A673 (cell line): ENCODE data around the gene DPF3.

Source experiments
- CTCF ChIP-seq: fragments of 300-800, 200-600 bp; sonication (generic); conservative IDR thresholded peaks from 2 replicates; pipeline ENCODE4 v1.5.1; 2017; ENCODE audit warnings: low read depth, mild to moderate bottlenecking, antibody characterized with exemption, low read length, moderate library complexity, mixed read lengths
- EZH2 ChIP-seq: fragments of 200-600 bp; sonication (generic); IDR thresholded peaks from 2 replicates; pipeline ENCODE4 v1.6.1; 2017; ENCODE audit warnings: borderline replicate concordance, low read depth, mild to moderate bottlenecking, mixed read lengths, antibody characterized with exemption, low read length; ENCODE audit not compliant: poor library complexity, severe bottlenecking

DNA sequence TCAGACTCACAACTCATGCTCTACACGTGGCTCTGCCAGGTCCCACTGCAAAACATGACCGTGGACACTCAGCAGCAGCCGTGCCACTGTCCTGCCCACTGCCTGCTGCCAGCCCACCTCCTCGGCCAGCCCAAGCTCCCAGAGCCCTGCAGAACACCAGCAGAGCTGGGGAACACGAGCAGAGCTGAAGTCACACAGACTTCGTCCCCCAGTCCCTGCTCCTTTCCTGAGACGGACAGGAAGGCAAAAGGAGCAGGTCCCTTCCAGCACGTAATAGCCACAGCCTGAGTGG is 152.1 kb downstream of the DPF3 start:
- TF ChIP-seq CTCF (no peak), EZH2 (no peak)
